Glomerular endothelial cell (primary cell): ENCODE results near the gene NDUFAF2. TPM values are rescaled to one million over a fixed set of nuclear protein-coding genes. Genes with fewer than 3 reads are reported as not detected.
"Not testable (repeated sequence)": the region's sequence is repeated elsewhere in the genome, so short reads cannot be mapped to it uniquely, and the experiment has no call there.

ENCODE experiments used
- DNase-seq: peaks from one replicate; pipeline ENCODE4 v3.0.0-alpha.2; 2011; ENCODE audit warnings: low read depth, low spot score; ENCODE audit errors: extremely low read depth
- total RNA-seq: library from RNA; depleted of rRNA; stranded (reverse); fragments of >200 nt; gene quantifications from 2 replicates; pipeline ENCODE4 v1.2.3, GENCODE V29; 2015

Gene NDUFAF2
- total RNA-seq, 1 donor from 2014 or later, result 22.3 TPM

DNA sequence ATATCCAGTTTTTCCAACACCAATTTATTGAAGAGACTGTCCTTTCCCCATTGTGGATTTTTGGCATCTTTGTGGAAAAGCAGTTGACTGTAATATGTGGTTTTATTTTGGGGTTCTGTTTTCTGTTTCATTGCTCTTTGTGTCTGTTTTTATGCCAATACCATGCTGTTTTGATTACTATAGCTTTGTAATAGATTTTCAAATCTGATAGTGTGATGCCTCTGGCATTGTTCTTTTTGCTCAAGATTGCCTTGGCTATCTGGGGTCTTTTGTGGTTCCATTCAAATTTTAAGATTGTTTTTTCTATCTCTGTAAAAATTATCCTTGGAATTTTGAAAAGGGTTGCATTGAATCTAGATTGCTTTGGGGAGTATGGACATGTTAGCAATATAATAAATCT, 99.5 kb downstream of the NDUFAF2 start:
- DNase-seq, result no peak

DNA sequence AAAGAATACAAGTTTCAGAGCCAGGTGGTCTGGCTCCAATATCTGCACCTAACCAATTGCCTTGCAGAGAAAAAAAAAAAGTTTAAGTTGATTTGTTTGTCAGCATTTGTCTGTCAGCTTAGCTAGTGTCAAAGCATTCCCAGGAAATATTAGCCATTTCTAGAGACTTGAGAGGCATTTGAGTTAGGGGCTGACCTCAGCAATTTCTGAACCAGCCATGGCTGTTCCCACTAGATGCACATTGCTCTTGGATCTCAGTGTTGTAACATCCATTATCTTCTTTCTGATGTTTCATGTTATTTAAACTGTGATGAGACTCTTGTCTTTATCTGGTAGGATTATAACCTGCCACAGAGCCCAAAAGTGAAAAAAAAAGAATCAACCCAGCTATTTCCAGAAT, 102.3 kb downstream of the NDUFAF2 start:
- no peak for DNase-seq

DNA sequence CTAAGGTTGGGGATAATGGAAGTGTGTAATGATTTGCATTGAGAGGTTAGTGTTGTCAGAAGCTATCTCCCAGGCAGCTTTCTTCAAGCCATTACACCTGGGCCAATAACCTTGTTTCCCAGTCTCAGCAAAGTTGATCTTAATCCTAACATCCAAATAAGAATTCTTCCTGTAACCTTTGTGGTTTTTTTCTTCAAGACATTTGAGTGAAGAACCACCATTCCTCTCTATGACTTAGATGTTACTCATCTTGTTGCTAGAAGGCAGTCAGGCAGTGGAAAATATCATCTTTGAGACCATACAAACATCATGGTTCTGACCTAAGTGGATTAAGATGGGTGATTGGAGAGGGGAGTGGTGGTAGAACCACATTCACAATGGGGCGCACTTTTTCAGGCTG, 103.5 kb downstream of the NDUFAF2 start:
- no peak for DNase-seq

GRCh38 chr5:61050292-61050691, 105.3 kb downstream of the NDUFAF2 start:
- no peak for DNase-seq

DNA sequence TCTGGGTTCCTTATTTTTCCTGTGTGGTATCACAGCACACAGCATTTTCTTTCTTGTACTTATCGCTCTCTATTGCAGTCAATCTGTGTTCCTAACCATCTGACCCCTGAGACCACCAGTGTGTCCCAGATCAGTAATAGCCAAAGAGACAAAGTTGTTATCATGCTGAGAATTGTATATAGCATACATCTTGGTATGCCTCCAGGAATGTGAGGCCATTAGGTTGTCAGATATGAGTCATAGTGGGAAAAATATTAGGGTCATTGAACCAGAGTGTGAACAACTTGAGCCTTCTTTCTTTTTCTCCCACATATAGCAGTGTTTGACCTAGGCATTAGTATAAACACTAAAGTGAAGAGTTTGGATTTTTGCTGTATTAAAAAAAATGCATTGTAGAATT, 106.3 kb downstream of the NDUFAF2 start:
- DNase-seq, result no peak

DNA sequence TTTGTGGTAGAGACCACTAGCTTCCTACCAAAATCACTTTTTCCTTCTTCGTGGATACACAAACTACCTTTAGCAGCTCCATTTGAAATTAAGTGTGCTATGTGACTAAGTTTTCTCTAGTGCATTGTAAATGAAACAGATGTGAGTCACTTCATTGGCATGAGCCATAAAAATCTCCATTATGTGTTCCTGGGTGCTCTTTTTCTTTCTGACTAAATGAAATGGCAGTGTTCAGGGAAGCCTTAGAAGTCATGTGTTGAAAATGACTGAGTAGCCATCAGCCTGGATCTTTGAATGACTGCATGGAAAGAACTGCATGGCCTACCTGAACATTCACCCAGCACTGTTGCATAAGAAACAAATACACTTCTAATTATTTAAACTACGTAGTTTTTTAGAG, 107.9 kb downstream of the NDUFAF2 start:
- no peak for DNase-seq

- DNase-seq, result no peak
Measured at GRCh38 chr5:61053937-61054336, 108.9 kb downstream of the NDUFAF2 start.

- no peak for DNase-seq
Measured at GRCh38 chr5:61055434-61056006, 110.5 kb downstream of the NDUFAF2 start.

DNA sequence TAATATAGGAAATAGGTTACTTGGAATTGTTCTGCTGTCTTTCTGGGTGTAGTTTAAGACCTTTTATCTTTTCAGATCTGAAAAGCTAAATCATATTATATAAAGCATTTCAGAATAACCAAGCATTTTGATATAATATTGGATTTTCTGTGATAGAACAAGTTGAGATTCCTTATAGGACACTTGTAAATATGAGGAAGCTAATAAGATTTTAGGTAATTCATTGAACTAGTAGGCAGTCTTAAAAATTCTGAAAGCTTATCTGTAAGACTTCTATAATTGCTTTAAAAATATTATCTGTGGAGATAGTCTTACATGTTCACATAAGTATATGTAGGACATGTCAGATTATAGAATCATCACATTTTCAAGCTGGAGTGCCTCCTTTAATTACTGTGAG, 114.5 kb downstream of the NDUFAF2 start:
- no peak for DNase-seq

GRCh38 chr5:61069150-61069549, 124.1 kb downstream of the NDUFAF2 start:
- DNase-seq, result no peak

- DNase-seq, result no peak
Measured at GRCh38 chr5:61071526-61071925, 126.5 kb downstream of the NDUFAF2 start.

DNA sequence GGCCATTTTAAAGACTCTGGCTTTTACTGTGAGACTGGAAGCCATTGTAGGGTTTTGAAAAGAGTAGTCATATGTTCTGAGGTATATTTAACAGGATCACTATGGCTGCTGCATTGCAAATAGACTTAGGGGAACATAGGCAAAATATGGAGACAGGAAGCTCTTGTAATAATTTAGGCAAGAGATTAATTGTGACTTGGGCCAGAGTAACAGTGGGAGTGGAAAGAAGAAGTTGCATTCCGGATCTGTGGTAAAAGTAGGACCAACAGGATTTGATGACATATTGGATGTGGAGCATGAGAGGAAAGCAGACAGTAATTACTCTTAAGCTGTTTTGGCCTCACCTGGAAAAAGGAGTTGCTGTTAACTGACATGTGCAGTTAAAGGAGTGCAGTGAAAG, 131.6 kb downstream of the NDUFAF2 start:
- DNase-seq, result no peak

GRCh38 chr5:61081741-61082140, 136.7 kb downstream of the NDUFAF2 start:
- no peak for DNase-seq

DNA sequence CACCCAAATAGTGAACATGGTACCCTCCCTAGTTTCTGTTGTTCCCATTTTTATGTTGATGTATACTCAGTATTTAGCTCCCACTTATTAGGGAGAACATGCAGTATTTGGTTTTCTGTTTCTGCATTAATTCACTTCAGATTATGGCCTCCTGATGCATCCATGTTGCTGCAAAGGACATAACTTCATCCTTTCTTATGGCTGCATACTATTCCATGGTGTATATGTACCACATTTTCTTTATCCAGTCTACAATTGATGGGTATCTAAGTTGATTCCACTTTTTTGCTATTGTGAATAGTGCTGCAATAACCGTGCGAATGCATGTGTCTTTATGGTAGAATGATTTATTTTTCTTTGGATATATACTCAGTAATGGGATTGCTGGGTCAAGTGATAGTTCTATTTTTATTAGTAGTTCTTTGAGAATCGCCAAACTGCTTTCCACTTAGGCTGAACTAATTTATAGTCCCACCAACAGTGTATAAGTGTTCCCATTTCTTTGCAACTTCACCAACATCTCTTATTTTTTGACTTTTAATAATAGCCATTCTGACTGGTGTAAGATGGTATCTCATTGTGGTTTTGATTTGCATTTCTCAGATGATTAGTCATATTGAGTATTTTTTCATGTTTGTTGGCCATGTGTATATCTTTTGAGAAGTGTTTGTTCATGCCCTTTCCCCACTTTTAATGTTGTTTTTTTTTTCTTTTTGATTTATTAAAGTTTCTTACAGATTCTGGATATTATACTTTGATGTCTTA, 137.7 kb downstream of the NDUFAF2 start:
- no peak for DNase-seq

DNA sequence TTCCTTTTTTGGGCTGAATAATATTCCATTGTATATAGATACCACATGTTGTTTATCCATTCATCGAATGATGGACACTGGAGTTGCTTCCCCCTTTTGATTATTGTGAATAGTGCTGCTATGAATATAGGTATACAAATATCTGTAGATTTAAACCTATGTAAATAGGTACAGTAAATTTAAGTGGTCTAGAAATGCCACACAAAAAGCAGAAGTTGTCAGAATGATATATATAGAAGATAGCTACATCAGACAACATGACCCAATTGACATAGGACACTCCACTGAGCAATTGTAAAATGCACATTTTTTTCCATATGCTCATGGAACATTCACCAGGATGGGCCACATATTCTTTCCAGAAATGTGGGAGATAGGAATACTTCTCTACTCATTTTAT, 139.7 kb downstream of the NDUFAF2 start:
- DNase-seq, result no peak

DNA sequence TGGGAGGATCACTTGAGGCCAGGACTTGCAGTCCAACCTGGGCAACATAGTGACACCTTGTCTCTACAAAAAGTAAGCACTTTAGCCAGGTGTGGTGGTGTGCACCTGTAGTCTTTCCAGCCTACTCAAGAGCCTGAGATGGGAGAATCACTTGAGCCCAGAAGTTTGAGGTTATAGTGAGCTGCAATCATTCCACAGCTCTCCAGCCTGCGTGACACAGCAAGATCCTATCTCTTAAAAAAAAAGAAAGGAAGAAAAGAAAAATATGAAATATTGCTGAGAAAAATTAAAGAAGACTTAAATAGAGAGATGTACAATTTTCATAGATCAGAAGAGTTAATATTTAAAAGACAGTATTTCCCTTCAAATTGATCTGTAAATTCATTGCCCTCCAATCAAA, 140.9 kb downstream of the NDUFAF2 start:
- no peak for DNase-seq

- no peak for DNase-seq
Measured at GRCh38 chr5:61087921-61088320, 142.9 kb downstream of the NDUFAF2 start.

- no peak for DNase-seq
Measured at GRCh38 chr5:61089351-61089750, 144.3 kb downstream of the NDUFAF2 start.

- DNase-seq, result not testable (repeated sequence)
Measured at GRCh38 chr5:61093046-61093771, 148.2 kb downstream of the NDUFAF2 start.

- no peak for DNase-seq
Measured at GRCh38 chr5:61097465-61097864, 152.5 kb downstream of the NDUFAF2 start.

DNA sequence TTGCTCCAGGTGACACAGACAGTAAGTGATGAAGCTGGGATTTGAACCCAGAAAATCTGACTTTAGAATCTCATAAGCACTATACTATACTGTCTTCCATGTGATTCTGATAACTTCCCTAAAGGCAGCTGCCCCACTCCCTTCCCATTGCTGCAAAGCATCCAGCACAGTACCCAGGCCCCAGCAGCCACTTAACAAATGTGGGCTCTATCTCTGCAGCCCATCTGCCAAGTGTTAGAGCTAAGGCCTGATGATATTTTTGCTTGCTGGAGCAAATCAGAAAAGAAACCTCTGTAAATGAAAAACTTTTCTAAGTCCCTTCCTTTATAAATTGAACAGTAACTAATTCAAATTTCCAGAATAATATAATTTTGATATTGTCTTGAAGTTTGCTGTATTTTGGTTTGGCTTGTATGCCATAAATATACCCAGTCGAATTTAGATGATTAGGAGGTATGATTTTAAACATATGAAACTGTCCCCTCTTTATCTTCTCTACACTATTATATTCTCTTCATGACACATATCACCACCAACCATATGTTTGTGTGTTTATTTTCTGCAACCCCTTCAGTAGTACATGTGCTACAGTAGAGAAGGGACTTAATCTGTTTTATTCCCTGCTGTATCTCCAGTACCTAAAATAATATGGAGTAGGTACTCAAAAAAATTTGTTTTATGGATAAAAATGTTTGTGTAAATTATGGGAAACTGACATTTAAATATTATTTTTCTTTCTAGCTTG, 153.4 kb downstream of the NDUFAF2 start:
- DNase-seq, result no peak
